NCI-H146 treated with DMSO at 0.1 percent for 48 hours (cell line): ENCODE results near the gene CHAF1A.

Experiments
- DNase-seq: peaks from one replicate; lab custom pipeline; 2025; ENCODE audit not compliant: unreplicated experiment; lab: John Stamatoyannopoulos, UW

Gene CHAF1A

DNA sequence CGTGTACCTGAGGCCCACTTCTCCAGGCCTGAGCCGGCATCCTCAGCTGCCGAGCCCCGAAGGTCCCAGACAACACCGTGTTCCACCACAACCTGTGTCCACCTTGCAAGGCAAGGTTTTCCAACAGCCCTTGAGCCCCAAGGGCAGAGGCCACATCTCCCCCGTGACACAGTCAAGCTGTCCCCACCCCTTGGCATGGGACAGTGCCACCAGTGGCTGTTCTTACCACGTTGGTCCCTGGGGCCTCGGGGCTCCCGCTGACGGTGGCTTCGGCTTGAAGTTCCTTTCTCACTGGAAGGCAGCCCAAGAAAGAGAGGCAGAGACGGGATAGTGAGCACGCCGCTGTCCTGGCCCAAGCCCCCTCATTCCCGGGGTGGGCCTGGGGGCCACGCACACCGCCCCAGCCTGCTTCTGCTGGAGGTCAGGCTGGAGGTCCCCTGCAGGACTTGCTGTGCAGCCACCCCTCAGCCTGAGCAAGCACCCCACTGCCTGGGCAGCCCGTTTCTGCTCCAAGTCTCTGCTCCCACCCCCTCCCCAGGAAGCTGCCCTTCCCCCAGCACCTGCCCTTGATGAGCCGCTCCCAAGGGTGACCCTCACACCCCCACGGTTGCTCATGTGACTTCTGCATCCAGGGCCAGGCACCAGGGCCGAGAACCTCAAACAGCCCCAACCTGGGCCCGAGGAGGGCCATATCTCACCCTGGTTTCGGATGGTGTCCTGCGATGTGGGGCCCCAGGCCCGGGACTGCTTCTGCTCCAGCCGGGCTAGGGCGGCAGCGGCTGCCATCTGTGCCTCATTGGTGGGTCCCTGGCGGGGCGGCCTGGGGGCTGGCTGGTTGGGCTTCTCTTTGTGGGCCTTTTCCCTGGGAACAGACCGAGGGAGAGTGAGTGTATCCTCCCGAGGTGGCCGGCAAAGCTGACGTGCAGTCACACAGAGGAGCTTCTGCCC lies 51.1 kb downstream of the CHAF1A start:
- no peak for DNase-seq

DNA sequence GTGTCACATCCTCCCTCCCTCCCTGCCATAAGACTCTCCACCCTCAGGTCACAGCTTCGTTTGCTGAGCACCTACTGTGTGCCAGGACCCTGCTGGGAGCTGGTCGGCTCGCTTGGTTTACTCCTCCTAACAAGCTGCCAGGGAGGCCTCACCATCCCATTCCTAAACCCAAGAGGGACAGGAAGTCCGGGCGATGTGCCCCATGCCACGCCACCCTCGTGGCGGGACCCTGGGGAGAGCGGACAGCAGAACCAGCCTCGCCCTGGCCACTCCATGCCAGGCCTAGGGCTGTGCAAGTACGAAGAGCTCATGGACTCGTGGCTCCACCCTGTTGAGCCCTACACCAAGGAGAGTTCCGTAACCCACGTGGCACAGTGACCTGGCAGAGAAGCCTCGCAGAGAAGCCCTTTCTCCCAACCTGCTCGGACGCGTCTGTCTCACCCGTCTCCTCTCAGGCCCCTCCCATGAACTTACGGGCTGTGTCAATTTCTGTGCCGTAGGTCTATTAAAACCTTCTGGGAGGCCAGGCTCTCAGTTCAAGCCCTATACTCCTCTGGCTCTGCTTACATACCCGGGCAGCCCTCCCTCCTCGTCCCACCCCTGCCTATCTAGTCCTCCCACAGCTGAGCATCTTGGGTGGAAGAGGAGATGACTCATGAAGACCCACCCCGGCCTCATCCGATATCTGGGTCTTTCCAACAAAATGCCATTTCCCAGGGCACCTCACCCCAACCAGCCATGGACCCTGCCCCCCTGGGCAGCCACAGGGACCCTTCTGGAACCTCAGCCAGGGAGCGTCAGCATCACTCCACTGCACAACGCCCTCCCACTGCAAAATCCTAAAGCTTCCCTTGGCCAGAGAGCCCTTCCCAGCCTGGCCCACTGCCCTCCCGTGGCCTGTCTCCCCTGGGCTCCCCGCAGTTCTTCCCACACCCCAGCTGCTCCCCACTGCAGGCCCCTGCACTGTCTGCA lies 52.6 kb downstream of the CHAF1A start:
- DNase-seq = no peak

DNA sequence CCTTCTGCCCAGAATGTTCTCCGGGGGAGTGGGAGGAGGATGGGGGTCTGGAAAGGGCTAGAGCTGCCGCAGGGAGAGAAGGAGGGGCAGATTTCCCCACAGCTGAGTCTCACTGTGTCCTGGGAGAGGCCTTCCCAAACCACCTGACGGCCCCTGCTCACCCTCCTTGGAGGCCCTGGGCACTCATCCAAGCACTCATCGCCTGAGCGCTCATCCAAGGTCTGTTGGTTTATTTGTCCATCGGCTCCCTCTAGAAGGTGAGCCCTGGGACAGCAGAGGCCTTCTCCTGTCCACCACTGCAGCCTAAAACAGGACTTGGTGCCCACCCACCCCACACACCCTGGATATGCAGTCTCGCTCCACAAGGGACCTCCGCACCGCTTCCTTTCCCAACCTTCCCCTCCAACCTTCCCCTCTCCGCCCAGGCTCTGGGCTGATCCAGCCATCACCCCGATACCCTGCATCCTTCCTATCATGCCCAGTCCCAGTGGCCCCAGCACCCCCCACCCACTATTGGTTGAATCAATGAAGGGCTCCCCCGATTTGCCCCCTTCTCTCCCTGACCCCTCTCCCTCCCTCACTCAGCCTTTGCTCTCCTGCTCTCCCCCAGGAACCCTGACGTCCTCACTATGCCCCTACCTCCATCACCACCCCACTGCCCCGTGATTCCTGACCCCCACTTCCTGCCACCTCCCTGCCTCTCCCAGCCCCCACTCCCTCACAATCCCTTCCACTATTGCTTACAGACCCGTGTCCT lies 53.5 kb downstream of the CHAF1A start:
- DNase-seq = no peak

DNA sequence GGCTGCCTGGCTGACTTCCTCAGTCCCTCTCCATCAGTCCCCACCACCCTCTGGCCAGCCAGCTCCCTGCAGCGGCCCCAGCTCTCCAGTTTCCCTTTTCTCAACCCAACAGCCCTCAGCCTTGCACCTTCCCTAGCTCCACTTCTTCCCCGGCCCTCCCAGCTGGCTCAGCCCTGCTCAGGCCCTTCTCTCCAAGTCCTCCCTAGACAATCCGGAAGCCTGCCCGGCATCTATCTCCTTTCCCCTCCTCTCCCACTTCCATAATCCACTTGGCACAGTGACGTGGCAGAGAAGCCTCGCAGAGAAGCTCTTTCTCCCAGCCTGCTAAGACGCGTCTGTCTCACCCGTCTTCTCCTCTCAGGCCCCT lies 54.0 kb downstream of the CHAF1A start:
- no peak for DNase-seq

DNA sequence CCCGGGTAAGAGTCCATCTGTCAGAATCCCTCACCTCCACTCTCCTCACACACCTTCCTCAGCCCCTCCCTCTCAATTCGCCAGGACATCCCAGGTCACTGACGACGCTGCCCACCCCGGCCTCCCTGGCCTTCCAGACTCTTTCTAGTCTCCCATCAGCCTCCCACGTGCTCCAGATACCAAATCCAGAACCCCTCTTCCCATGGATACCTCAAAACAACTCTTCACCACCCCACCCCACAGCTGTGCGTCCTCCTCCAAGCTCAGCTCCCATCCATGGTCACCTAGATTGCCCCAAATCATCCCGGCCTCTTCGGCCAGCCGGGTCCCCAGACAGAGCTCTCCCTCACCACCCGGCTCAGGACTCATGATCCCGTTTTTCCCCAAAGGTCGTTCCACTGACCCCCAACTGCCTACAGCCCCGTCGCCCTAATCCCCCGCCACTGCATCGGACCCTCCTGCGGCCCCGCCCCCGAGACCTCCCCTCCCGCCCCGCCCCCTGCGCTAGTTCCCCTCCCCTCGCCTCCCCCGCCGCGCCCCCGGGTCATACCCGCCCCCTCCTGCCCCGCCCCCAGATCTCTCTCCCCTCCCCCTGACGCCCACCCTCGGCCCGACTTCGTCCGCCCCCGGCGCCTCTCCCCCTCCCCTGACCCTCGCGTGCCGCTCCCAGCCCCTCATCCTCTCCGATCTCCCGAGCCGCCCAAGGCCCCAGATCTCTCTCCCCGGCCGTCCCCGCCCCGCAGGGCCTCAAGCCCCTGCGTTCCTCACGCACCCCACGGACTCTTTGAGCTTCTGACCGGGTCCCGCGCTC lies 54.6 kb downstream of the CHAF1A start:
- no peak for DNase-seq

DNA sequence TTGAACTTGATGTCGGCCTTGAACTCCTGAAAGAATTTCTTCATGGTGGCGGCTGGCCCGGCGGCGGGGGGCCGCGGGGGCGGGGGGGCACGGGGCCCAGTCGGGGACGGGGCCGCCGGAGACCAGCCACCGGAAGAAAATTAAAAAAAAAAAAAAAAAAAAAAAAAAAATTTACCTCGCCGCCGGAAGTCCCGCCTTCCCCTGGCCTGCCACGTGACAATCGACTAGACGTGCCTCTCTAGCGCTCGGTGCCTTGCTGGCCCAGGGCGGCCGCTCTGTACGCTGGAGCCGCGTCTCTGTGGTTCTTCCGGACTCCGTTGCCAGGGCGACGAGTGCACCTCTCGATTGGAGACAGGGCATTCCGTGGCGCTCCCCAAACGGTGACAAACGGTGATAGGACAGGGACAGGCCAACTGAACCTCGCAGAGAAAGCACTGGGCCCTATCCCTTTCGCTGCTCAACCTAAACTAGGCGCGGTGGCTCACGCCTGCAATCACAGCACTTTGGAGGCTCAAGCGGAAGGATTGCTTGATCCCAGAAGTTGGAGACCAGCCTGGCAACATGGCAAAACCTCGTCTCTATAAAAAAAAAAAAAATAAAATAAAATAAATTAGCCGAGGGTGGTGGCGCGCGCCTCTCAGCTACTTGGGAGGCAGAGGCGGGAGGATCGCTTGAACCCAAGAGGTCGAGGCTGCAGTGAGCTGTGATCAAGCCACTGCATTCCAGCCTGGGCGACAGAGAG lies 55.4 kb downstream of the CHAF1A start, which contains the start of gene UBXN6:
TSS of gene UBXN6 (minus strand) at position 141 of the 742 bp plus-strand sequence. CDS start at position 44, 97 bp downstream.
- peak; percentile 76 for DNase-seq

DNA sequence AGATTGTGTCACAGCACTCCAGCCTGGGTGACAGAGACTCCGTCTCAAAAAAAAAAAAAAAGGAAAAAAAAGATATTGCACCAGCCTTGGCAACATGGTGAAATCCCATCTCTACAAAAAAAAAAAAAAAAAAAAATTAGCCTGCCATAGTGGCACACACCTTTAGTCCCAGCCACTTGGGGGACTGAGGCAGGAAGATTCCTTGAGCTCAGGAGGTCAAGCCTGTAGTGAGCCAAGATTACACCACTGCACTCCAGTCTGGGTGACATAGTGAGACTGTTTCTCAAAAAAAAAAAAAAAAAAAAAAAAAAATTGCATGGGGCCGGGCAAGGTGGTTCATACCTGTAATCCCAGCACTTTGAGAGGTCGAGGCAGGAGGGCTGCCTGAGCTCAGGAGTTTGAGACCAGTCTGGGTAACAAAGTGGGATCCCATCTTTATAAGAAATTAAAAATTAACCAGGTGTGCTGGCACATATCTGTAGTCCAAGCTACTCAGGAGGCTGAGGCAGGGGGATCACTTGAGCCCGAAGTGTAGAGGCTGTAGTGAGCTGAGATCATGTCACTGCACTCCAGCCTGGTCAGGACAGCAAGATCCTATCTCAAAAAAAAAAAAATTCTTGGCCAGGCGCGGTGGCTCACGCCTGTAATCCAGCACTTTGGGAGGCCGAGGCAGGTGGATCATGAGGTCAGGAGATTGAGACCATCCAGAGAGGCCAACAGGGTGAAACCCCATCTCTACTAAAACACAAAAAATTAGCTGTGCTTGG lies 62.6 kb downstream of the CHAF1A start:
- no peak for DNase-seq

DNA sequence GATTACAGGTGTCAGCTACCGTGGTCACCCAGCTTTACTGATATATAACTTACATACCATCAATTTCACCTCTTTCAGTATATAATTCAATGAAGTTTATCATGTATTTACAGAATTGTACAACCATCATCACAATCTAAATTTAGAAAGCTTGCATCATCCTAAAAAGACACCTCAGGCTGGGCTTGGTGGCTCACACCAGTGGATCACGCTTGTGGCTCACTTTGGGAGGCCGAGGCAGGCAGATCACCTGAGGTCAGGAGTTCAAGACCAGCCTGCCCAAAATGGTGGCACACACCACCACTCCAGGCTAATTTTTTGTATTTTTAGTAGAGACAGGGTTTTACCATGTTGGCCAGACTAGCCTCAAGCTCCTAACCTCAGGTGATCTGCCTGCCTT lies 65.4 kb downstream of the CHAF1A start:
- DNase-seq = no peak

DNA sequence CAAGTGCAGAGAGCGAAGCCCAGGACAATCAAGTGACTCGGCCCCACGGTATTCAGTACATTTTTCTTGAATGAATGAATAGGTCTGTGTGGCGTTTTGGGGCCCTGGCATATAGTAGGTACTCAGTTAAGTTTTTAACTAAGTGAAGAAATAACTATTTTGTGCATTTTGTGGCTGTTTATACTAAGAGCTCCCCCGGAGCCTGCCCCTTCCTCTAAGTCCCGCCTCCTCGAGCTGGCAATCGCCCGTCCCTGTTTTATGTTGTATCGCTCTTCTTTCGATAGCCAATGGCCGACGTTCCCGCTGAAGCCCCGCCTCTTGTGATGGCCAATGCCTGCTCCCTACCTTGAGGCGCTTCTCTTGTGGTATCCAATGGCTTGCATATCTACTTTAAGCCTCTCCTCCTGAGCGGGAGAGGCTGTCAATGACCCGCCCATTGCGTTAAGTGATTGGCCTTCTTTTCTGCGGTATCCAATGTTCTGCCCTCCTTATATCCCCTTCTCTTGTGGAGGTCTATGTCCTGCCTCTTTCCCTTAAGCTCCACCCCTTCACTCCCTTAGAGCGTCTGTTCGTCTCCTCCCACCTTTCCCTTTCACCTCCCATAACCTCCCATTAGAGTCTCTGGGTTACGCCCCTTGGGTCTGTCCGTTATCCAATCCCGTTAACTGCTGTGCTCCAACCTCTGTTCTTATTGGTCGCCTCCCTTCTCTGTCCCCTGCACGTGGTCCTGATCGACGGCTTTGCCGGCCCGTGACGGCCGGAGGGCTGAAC lies 69.1 kb downstream of the CHAF1A start:
- peak; percentile 100 for DNase-seq

DNA sequence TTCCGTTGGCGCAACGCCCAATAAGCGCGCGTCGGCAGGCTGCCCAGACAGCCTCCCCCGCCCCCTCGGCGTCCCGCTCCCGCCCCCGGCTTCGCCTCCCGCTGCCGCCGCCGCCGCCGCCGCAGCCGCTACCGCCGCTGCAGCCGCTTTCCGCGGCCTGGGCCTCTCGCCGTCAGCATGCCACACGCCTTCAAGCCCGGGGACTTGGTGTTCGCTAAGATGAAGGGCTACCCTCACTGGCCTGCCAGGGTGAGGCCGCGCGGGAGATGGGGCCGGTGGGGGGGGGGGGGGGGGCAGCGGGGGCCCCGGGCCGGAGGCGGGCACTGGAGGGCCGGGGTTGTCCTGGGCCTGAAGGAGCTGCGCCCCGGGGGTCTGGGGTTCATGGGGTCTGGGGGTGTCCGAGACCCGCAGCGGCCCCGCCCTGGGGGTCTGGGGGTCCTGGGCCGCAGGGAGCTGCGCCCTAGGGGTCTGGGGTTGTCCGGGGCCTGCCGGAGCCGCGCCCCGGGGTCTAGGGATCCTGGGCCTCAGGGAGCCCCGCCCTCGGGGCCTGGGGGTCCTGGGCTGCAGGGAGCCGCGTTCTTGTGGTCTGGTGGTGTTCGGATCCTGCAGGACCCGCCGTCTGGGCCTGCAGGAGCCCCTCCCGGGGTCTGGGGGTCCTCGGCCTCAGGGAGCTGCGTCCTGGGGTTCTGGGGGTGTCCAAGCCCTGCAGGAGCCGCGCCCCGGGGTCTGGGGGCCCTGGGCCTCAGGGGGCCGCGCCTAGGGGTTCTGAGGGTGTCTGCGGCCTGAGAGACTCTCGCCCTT lies 69.9 kb downstream of the CHAF1A start, which contains the start of gene HDGFL2:
TSS of gene HDGFL2 (plus strand) at position 124 of the 801 bp plus-strand sequence. CDS start at position 178, 54 bp downstream.
- no peak for DNase-seq

DNA sequence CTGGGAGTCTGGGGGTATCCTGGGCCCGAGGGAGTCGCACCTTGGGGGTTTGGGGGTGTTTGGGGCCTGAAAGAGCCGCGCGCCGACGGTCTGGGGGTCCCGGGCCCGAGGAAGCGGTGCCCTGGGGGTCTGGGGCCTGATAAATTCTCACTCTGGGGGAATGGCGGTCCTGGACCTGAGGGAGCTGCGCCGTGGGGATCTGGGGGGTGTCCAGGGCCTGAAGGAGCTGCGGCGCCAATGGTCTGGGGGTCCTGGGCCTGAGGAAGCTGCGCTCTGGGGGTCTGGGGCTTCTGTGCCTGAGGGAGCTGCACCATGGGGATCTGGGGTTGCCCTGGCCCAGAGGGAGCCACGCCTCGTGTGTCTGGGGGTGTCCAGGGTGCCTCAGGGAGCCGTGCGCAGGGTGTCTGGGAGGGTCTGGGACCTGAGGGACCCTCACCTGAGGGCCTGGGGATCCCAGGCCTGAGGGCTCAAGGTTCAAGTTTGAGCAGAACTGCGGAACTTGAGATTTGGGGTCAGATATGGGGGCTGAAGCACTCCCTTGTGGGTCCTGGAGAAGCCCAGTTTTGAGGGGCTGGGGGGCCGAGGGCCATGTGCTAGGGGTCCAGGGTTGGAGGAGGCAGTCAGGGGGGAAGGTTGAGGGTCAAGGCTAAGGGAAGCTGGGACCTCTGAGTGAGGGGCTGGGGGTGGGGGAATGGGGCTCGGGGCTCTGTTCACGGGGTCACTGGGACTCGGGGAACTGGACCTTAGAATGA lies 70.7 kb downstream of the CHAF1A start:
- no peak for DNase-seq

DNA sequence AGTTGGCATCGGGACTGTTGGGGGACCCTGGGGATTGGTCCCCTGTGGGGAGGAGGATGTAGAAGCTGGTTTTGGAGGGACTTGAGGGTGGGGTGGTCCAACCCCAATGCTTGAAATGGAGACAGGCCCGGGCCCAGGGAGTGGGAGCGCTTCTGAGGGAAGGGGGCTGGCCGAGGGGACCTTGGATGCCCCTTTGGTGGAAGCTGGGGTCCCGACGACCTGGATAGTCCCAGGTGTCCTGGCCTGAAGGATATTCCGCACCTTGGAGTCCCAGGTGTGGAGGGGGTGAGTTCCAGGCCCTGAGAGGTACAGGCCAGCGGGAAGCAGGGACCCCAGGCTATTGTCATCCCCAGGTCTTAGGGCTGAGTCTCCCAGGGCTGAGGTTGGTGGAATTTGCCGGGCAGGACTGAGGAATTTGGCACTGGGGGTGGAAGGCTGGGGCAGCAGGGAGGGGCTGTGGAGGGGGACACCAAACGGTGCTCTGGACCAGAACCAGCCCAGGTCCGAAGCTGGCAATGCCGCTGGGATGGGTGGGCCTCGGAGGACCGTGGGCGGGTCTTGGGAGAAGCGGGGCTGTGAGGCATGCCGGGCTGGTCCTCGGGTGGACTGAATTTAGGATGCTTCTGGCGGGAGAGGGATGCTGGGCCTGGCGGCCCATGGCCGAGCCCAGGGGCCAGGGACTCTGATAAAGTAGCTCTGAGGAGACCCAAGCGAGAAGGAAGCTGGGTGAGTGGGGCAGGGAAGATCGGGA lies 71.5 kb downstream of the CHAF1A start:
- no peak for DNase-seq

DNA sequence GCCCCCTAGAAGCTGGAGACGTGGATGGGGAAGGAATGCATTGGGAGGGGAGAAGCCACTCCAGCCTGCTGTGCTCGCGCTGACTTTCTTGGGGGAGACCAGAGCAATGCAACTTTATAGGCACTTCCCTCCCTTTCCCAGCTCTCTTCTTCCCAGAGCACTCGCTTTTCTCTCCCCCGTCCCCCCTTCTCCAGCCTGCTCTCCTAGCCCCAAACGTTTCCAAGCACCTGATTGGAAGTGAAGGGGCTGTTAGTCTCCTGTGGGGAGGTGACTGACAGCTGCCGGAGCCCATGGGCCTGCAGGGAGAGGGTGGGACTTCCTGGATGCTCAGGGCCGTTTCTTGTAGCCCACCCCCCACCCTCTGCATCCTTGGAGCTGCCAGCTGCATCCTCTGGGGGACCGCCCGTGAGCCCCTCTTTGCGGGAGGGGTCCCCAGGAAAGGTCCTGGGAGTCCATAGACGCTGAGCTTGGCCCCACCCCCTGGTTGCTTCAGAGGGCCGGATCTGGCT lies 72.1 kb downstream of the CHAF1A start:
- DNase-seq = peak; percentile 54

DNA sequence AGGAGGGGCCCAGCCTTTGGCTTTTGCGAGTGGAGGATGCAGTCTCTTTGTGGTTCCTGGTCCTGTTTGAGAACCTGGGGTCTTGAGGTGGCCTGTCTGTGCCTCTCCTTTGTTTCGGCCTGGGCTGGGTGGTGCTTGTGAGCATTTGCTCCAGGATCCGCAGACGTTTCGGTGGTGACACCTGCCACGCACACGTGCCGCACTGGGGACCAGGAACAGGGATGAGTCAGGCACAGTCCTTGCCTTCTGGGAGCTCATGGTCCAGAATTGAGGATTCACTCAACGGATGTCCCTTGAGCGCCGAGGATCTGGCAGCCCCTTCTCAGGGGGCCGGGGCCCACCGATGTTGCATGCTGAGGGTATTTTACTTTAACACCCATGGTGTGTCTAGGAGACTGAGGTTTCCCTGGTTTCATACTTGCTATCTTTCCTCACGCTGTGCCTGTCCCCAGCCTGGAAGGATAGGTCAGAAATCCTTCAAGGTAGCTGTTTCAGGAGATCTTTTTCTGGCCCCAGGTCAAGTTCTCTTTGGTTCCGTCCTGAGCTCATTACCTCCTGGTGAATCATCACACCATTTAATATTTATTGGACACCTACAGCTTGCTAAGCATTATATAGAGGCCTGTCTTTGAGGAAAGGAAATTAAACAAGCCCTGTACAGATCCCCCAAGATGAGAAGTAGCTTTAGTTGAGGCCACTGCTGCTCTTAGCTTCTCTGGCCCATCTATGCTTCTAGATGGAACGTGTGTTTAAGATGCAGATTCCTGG lies 74.8 kb downstream of the CHAF1A start:
- DNase-seq = no peak
